Measurements from ENCODE around the gene MMAB. TPM values are rescaled to one million over a fixed set of nuclear protein-coding genes. Genes with fewer than 3 reads are reported as not detected.

MMAB gene
- polyA plus RNA-seq, 2 donors: 42.5 to 50.3 TPM

DNA sequence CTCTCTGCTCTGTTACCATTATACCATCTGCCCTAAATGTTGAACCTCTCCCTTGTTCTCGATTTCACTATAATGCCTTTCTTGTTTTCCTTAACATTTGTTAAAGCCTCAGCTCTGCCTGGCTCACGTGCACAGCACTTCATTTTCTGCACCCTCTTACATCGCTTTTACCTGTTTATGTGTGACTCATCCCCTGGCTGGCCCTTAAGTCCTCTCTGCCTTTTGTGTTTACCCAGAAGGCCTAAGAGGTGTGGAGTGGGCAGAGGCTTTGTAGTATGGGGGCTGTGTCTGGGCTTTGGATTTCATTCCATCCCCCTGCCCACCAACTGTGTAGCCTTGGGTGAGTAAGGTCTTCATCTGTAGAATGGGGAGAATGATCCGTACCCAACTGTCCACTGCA is 59.3 kb downstream of the MMAB start:
- Histone ChIP-seq H3K27me3 (ENCODE audit: control insufficient read depth in 1 of 2, insufficient read depth in 2 of 2, low read length in 2 of 2) (no peaks in the 10 kb centered on the region), H3K4me3 (ENCODE audit: low read depth in 1 of 2, low read length in 2 of 2) (no peak overlapping the region), H3K27ac (ENCODE audit: low read depth in 2 of 2, low read length in 1 of 2) (no peak overlapping the region), H3K4me1 (ENCODE audit: control insufficient read depth in 2 of 2, insufficient read depth in 2 of 2, low read length in 1 of 2) (no peaks in the 10 kb centered on the region), H3K9me3 (ENCODE audit: control insufficient read depth in 2 of 2, insufficient read depth in 1 of 2, low read depth in 1 of 2, low read length in 1 of 2) (no peaks in the 10 kb centered on the region), H3K36me3 (ENCODE audit: control insufficient read depth in 2 of 2, insufficient read depth in 2 of 2, low read length in 1 of 2) (peaks cover 32 to 49% of the 10 kb centered on the region in 2 donors)
- WGBS, 2 donors: 81 to 87% methylated on average over 4 of the region's 4 CpGs

DNA sequence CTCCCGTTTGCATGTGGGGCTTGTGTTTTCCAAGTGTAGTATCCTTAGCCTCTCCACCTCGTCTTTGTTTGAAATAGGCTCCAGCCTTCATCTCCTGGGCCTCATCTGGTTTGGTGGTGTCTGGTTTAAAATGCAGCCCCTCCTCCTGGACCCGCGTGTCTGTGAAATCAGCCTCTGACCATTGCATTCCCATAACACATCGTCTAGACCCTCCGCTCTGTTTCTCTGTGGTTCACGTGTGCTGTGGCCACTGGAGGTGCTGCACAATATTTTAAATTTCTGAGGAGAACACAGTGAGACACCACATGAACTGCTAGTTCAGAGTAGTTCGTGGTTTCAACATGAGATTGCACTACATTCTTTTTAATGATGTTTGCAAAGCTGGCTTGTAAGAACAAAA is 60.3 kb downstream of the MMAB start:
- H3K36me3 ChIP-seq (ENCODE audit: control insufficient read depth in 2 of 2, insufficient read depth in 2 of 2, low read length in 1 of 2): peaks cover 34 to 51% of the 10 kb centered on the region in 2 donors
- no peaks in the 10 kb centered on the region for H3K9me3 ChIP-seq (ENCODE audit: control insufficient read depth in 2 of 2, insufficient read depth in 1 of 2, low read depth in 1 of 2, low read length in 1 of 2)
- no peaks in the 10 kb centered on the region for H3K27me3 ChIP-seq (ENCODE audit: control insufficient read depth in 1 of 2, insufficient read depth in 2 of 2, low read length in 2 of 2)
- H3K4me3 ChIP-seq (ENCODE audit: low read depth in 1 of 2, low read length in 2 of 2): no peak overlapping the region
- no peaks in the 10 kb centered on the region for H3K4me1 ChIP-seq (ENCODE audit: control insufficient read depth in 2 of 2, insufficient read depth in 2 of 2, low read length in 1 of 2)
- 80% methylated on average over 8 of the region's 8 CpGs for WGBS, 2 donors
- no peak overlapping the region for H3K27ac ChIP-seq (ENCODE audit: low read depth in 2 of 2, low read length in 1 of 2)

DNA sequence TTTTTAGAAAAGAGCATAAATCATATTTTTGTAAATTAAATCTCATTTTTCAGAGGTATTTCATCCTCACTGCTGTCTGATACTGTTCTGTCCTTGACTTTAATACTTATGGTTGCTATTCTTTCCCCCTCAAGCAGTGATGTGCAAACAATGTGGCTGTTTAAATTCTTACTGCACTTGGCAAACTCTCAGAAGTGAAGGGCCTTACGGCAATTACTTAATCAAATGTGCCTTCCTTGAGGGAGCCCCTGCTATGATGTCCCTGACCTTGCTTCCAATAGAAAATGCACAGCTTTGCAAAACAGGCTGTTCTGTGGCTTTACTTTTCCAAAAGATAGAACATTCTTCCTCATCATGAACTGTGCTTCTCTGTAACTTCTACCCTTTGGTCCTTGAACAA is 60.7 kb downstream of the MMAB start:
- no peaks in the 10 kb centered on the region for H3K4me1 ChIP-seq (ENCODE audit: control insufficient read depth in 2 of 2, insufficient read depth in 2 of 2, low read length in 1 of 2)
- no peaks in the 10 kb centered on the region for H3K9me3 ChIP-seq (ENCODE audit: control insufficient read depth in 2 of 2, insufficient read depth in 1 of 2, low read depth in 1 of 2, low read length in 1 of 2)
- peaks cover 35 to 51% of the 10 kb centered on the region in 2 donors for H3K36me3 ChIP-seq (ENCODE audit: control insufficient read depth in 2 of 2, insufficient read depth in 2 of 2, low read length in 1 of 2)
- WGBS, 2 donors: 86 to 89% methylated on average over 1 of the region's 1 CpG
- H3K27ac ChIP-seq (ENCODE audit: low read depth in 2 of 2, low read length in 1 of 2): no peak overlapping the region
- H3K27me3 ChIP-seq (ENCODE audit: control insufficient read depth in 1 of 2, insufficient read depth in 2 of 2, low read length in 2 of 2): no peaks in the 10 kb centered on the region
- H3K4me3 ChIP-seq (ENCODE audit: low read depth in 1 of 2, low read length in 2 of 2): no peak overlapping the region

DNA sequence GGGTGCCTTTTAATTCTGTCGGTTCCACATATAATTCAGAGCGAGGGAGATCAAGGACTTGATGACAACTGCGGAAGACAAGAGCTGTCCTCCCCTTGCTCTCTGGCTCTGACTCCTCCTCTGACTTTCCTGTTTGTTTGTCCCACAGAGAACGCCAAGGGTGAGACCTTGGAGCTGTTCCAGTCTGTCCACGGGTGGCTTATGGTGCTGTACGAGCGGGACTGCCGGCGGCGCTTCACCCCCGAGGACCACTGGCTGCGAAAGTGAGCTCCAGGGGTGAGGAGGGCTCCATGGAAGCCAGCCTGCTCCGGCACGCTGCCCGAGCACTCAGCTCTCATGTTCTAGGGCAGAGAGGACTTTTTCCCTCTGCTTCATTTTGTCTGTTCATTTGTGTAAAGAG is 63.1 kb downstream of the MMAB start:
- Histone ChIP-seq H3K9me3 (ENCODE audit: control insufficient read depth in 2 of 2, insufficient read depth in 1 of 2, low read depth in 1 of 2, low read length in 1 of 2) (no peaks in the 10 kb centered on the region), H3K27me3 (ENCODE audit: control insufficient read depth in 1 of 2, insufficient read depth in 2 of 2, low read length in 2 of 2) (no peaks in the 10 kb centered on the region), H3K4me3 (ENCODE audit: low read depth in 1 of 2, low read length in 2 of 2) (no peak overlapping the region), H3K4me1 (ENCODE audit: control insufficient read depth in 2 of 2, insufficient read depth in 2 of 2, low read length in 1 of 2) (no peaks in the 10 kb centered on the region), H3K36me3 (ENCODE audit: control insufficient read depth in 2 of 2, insufficient read depth in 2 of 2, low read length in 1 of 2) (peaks cover 32 to 48% of the 10 kb centered on the region in 2 donors), H3K27ac (ENCODE audit: low read depth in 2 of 2, low read length in 1 of 2) (no peak overlapping the region)
- 86 to 88% methylated on average over 15 of the region's 15 CpGs for WGBS, 2 donors

DNA sequence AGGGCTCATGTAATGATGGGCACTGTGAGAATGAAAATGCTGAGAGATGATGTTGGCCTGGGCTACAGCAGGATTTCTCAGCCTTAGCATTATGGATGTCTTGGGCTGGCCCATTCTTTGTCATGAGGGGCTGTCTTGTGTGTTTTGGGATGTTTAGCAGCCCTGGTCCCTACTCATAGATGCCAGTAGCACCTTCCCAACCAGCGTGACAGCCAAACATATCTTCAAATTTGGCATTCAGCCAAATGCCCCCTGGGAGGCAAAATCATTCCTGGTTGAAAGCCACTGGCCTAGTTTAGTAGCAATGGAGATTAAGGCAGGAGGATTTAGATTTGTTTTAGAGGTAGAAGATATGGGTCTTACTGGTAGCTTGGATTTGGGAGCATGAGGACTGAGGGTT is 69.2 kb downstream of the MMAB start:
- no peaks in the 10 kb centered on the region for H3K27me3 ChIP-seq (ENCODE audit: control insufficient read depth in 1 of 2, insufficient read depth in 2 of 2, low read length in 2 of 2)
- no peak overlapping the region for H3K27ac ChIP-seq (ENCODE audit: low read depth in 2 of 2, low read length in 1 of 2)
- H3K36me3 ChIP-seq (ENCODE audit: control insufficient read depth in 2 of 2, insufficient read depth in 2 of 2, low read length in 1 of 2): peaks cover 38 to 53% of the 10 kb centered on the region in 2 donors
- H3K4me1 ChIP-seq (ENCODE audit: control insufficient read depth in 2 of 2, insufficient read depth in 2 of 2, low read length in 1 of 2): no peaks in the 10 kb centered on the region
- H3K9me3 ChIP-seq (ENCODE audit: control insufficient read depth in 2 of 2, insufficient read depth in 1 of 2, low read depth in 1 of 2, low read length in 1 of 2): no peaks in the 10 kb centered on the region
- 48 to 55% methylated on average over 1 of the region's 1 CpG for WGBS, 2 donors
- no peak overlapping the region for H3K4me3 ChIP-seq (ENCODE audit: low read depth in 1 of 2, low read length in 2 of 2)

Other genes starting within 250 kb of the MMAB start
- under 1 TPM; 0.62 to 0.86 TPM for gene MYO1H, start 225.6 kb downstream of the MMAB start, polyA plus RNA-seq
- 10 to 100 TPM; 15.4 to 28.2 TPM for gene KCTD10, start 96.2 kb downstream of the MMAB start, polyA plus RNA-seq
- 10 to 100 TPM; 12.6 to 14.0 TPM for gene UBE3B, start 95.9 kb downstream of the MMAB start, polyA plus RNA-seq
- gene MVK, start 290 bp upstream of the MMAB start, polyA plus RNA-seq: 10 to 100 TPM; 52.3 to 82.3 TPM
- gene FAM222A, start 140.3 kb upstream of the MMAB start, polyA plus RNA-seq: 1 to 10 TPM; 3.2 to 3.9 TPM